ENCODE results near the gene SRPRB. TPM values are rescaled to one million over a fixed set of nuclear protein-coding genes. Genes with fewer than 3 reads are reported as not detected.

SRPRB gene
- total RNA-seq, 2 donors from 2014 or later, result 16.4 to 24.8 TPM

GRCh38 chr3:133855002-133855370 lies 49.4 kb downstream of the SRPRB start:
- no peak for TF ChIP-seq CTCF (IDR thresholded peaks at IDR 0.05)
- H3K27me3 ChIP-seq, result no peaks in the 10 kb centered on the region
- H3K27ac ChIP-seq, result no peak overlapping the region
- no peak overlapping the region for H3K4me3 ChIP-seq
- H3K9me3 ChIP-seq, result no peaks in the 10 kb centered on the region
- no peaks in the 10 kb centered on the region for H3K36me3 ChIP-seq
- no peak for DNase-seq (ENCODE audit: low spot score)
- H3K4me1 ChIP-seq, result peaks cover 0 to 20% of the 10 kb centered on the region in 2 donors

GRCh38 chr3:133855772-133856171 lies 50.2 kb downstream of the SRPRB start:
- H3K4me3 ChIP-seq, result no peak overlapping the region
- no peaks in the 10 kb centered on the region for H3K36me3 ChIP-seq
- no peaks in the 10 kb centered on the region for H3K9me3 ChIP-seq
- peaks cover 0 to 20% of the 10 kb centered on the region in 2 donors for H3K4me1 ChIP-seq
- TF ChIP-seq CTCF (IDR thresholded peaks at IDR 0.05), result no peak
- H3K27me3 ChIP-seq, result no peaks in the 10 kb centered on the region
- H3K27ac ChIP-seq, result no peak overlapping the region
- DNase-seq (ENCODE audit: low spot score), result no peak

GRCh38 chr3:133856316-133856715 lies 50.7 kb downstream of the SRPRB start:
- Histone ChIP-seq H3K27me3 (no peaks in the 10 kb centered on the region), H3K27ac (no peak overlapping the region), H3K36me3 (no peaks in the 10 kb centered on the region), H3K9me3 (no peaks in the 10 kb centered on the region), H3K4me1 (peaks cover 0 to 20% of the 10 kb centered on the region in 2 donors), H3K4me3 (no peak overlapping the region)
- DNase-seq (ENCODE audit: low spot score), result no peak
- no peak for TF ChIP-seq CTCF (IDR thresholded peaks at IDR 0.05)

GRCh38 chr3:133857767-133858166 lies 52.2 kb downstream of the SRPRB start:
- Histone ChIP-seq H3K36me3 (no peaks in the 10 kb centered on the region), H3K27me3 (no peaks in the 10 kb centered on the region), H3K4me3 (no peak overlapping the region), H3K4me1 (peaks cover 0 to 20% of the 10 kb centered on the region in 2 donors), H3K9me3 (no peaks in the 10 kb centered on the region), H3K27ac (no peak overlapping the region)
- no peak for TF ChIP-seq CTCF (IDR thresholded peaks at IDR 0.05)
- DNase-seq (ENCODE audit: low spot score), result no peak

GRCh38 chr3:133859381-133860234 lies 54.0 kb downstream of the SRPRB start:
- no peak for DNase-seq (ENCODE audit: low spot score)
- no peak overlapping the region for H3K27ac ChIP-seq
- no peaks in the 10 kb centered on the region for H3K9me3 ChIP-seq
- no peaks in the 10 kb centered on the region for H3K27me3 ChIP-seq
- peaks cover 0 to 6% of the 10 kb centered on the region in 2 donors for H3K4me1 ChIP-seq
- H3K4me3 ChIP-seq, result no peak overlapping the region
- TF ChIP-seq CTCF (IDR thresholded peaks at IDR 0.05), result no peak
- H3K36me3 ChIP-seq, result no peaks in the 10 kb centered on the region

Data from right atrium auricular region (tissue), 2 donors.